ENCODE results near the gene SCUBE3. TPM values are rescaled to one million over a fixed set of nuclear protein-coding genes. Genes with fewer than 3 reads are reported as not detected.

SCUBE3 gene
- total RNA-seq, 1 donor from 2014 or later: 0.25 TPM

DNA sequence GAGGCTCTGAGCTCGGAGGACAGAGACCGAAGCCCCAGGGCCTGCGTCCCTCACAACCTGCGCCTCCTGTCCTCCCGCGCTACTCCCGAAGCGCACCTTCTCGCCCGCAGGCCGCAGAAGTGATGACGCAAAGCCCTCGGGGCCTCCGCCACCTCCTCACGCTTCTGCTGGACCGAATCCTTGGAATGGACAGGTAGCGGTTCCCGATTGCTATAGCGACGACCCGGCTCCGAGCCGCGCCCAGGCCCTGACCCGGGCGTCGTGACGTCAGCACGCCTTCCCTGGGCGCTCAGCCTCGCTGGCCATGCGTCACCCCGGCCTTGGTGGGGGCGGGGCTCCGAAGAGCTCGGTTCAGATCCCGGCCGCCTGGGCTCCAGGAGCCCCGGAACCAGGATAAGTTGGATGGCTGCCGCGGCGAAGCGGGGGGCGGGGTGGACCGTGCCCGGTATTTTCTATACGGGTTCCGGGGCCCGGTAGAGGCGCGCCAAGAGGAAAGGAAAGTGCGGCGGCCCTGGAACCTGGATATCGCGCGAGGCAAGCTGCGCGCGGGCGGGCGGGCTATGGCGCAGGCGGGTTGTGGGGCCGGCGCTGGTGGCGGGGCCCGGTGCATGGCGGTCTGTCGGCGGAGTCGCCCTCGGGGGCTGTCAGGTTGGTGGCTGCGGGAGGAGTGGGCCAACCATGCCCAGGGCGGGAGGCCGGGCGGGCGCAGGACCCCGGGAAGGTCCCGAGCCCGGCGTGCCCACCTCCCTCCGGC, 45.6 kb downstream of the SCUBE3 start, which contains the start of gene ZNF76:
ZNF76 (plus strand) TSS at position 542 of the 754 bp plus-strand sequence. CDS start 21,417 bp downstream, outside the sequence.
- H3K4me1 Mint-ChIP-seq (ENCODE audit: low read depth, unreplicated experiment): peaks cover 8% of the 10 kb centered on the region
- DNase-seq: peak; percentile 99
- TF ChIP-seq, protein P1, sequence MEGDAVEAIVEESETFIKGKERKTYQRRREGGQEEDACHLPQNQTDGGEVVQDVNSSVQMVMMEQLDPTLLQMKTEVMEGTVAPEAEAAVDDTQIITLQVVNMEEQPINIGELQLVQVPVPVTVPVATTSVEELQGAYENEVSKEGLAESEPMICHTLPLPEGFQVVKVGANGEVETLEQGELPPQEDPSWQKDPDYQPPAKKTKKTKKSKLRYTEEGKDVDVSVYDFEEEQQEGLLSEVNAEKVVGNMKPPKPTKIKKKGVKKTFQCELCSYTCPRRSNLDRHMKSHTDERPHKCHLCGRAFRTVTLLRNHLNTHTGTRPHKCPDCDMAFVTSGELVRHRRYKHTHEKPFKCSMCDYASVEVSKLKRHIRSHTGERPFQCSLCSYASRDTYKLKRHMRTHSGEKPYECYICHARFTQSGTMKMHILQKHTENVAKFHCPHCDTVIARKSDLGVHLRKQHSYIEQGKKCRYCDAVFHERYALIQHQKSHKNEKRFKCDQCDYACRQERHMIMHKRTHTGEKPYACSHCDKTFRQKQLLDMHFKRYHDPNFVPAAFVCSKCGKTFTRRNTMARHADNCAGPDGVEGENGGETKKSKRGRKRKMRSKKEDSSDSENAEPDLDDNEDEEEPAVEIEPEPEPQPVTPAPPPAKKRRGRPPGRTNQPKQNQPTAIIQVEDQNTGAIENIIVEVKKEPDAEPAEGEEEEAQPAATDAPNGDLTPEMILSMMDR (IDR thresholded peaks at IDR 0.05; ENCODE audit: partially characterized antibody, unreplicated experiment): no peak
- peak within 1 kb of the TSS; percentile 98 for H3K4me3 Mint-ChIP-seq (ENCODE audit: unreplicated experiment)
- H3K9me3 Mint-ChIP-seq (ENCODE audit: unreplicated experiment): peaks cover 2% of the 10 kb centered on the region
- H3K27ac Mint-ChIP-seq (ENCODE audit: unreplicated experiment): peak within 1 kb of the TSS; percentile 98
- peaks cover 6% of the 10 kb centered on the region for H3K27me3 Mint-ChIP-seq (ENCODE audit: unreplicated experiment)
- H3K36me3 Mint-ChIP-seq (ENCODE audit: unreplicated experiment): no peaks in the 10 kb centered on the region

DNA sequence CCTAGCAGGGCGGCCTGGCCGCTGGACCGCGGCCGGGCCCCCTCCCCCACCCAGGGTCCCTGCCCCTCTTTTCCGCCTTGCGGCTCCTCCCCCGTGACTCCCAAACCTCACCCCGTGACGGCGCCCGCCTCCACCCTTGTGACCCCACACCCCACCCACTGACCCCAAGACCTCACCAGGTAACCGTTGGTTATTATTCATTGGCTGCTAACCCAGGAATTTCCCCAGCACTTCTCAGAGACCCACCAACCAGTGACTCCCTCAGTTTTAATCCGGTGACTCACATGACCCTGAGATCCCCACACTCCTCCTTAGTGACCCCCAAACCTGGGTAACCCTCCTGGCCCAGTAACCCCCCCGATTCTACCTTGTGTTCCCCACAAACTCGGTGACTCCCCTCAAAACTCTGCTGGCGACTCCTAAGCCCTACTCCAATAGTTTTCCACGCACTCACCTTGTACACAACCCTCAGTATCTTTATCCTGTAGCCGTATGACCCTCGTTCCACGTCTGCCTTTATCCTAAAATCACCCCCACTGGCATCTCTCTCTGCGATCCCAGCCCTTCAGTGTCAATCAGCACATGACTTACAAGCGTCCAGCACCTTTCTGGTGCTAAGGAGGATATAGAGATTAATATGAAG, 46.3 kb downstream of the SCUBE3 start:
- peak; percentile 80 for DNase-seq
- Mint-ChIP-seq H3K36me3 (ENCODE audit: unreplicated experiment) (no peaks in the 10 kb centered on the region), H3K4me3 (ENCODE audit: unreplicated experiment) (peak overlapping the region; percentile 97), H3K9me3 (ENCODE audit: unreplicated experiment) (peaks cover 2% of the 10 kb centered on the region), H3K27ac (ENCODE audit: unreplicated experiment) (peak overlapping the region; percentile 93), H3K4me1 (ENCODE audit: low read depth, unreplicated experiment) (peaks cover 8% of the 10 kb centered on the region), H3K27me3 (ENCODE audit: unreplicated experiment) (peaks cover 6% of the 10 kb centered on the region)
- TF ChIP-seq, protein P1 (IDR thresholded peaks at IDR 0.05; ENCODE audit: partially characterized antibody, unreplicated experiment): no peak

DNA sequence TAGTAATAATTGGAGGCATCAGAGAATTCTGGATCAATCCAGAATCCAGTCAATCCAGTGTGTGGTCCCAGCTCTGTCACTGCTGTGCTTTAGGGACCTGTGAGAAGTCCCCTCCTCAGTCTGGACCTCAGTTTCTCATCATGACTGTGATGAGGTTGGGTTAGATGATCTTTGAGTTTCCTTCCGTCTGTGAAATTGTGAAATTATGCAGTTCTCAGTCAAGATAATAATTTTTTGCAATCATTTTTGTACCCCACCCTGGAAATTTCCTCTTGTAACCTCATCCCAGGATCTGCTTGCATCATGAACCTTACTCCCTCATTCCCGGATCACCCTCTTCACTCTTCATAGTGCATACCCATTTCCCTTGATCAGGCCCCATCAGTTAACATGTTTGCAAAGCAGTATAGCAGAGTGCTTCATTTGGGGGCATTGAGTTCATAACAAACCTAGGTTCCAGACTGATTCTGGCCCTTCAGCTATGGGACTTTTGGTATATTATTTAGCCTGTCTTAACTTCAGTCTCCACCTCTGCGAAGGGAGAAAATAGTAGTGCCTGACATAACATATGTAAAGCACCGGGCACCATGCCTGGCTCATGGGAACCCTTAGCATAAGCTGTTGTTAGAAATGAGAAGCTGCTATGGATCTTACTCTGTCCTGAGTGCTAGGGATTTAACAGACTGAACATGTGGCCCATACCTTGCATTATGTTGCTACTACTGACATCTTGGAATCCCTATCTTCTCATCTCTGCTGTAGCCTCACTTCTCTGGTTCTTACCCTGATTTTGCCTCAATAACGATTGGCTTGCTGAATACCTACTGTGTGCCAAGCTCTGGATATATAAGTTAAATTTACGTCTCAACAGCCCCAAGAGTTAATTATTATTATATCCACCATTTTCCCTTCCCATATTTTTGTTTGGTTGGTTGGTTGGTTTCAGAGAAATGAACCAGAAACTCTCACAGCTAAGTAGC, 47.1 kb downstream of the SCUBE3 start:
- Mint-ChIP-seq H3K9me3 (ENCODE audit: unreplicated experiment) (peaks cover 2% of the 10 kb centered on the region), H3K36me3 (ENCODE audit: unreplicated experiment) (no peaks in the 10 kb centered on the region), H3K4me1 (ENCODE audit: low read depth, unreplicated experiment) (peaks cover 8% of the 10 kb centered on the region), H3K27me3 (ENCODE audit: unreplicated experiment) (peaks cover 6% of the 10 kb centered on the region), H3K4me3 (ENCODE audit: unreplicated experiment) (peak overlapping the region; percentile 97), H3K27ac (ENCODE audit: unreplicated experiment) (peak overlapping the region; percentile 93)
- DNase-seq: no peak
- TF ChIP-seq, protein P1 (IDR thresholded peaks at IDR 0.05; ENCODE audit: partially characterized antibody, unreplicated experiment): no peak

DNA sequence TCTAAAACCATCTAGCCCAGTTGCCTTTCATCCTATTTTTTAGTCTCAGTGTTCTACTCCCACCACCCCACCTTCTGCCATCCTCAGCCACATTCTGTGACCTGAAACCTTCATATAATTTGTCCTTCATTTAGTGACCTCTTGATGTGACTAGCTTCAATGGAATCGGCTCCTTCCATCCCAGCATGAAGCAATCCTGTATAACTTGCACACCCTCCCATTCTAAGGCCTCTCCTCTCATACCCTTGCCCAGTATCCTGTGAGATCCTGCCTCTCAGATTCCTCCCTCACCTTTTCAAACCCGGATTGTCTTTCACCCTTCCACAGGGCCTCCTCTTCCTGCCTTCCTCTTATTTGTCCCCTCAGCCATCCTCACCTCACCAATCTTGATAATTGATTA, 48.8 kb downstream of the SCUBE3 start:
- H3K4me3 Mint-ChIP-seq (ENCODE audit: unreplicated experiment): no peak overlapping the region
- TF ChIP-seq, protein P1 (IDR thresholded peaks at IDR 0.05; ENCODE audit: partially characterized antibody, unreplicated experiment): no peak
- H3K9me3 Mint-ChIP-seq (ENCODE audit: unreplicated experiment): peaks cover 2% of the 10 kb centered on the region
- H3K27me3 Mint-ChIP-seq (ENCODE audit: unreplicated experiment): peaks cover 6% of the 10 kb centered on the region
- no peaks in the 10 kb centered on the region for H3K36me3 Mint-ChIP-seq (ENCODE audit: unreplicated experiment)
- no peak overlapping the region for H3K27ac Mint-ChIP-seq (ENCODE audit: unreplicated experiment)
- H3K4me1 Mint-ChIP-seq (ENCODE audit: low read depth, unreplicated experiment): peaks cover 8% of the 10 kb centered on the region
- DNase-seq: no peak
